ENCODE results near the gene B3GNT3. TPM values are rescaled to one million over a fixed set of nuclear protein-coding genes. Genes with fewer than 3 reads are reported as not detected.

The B3GNT3 gene
- total and polyA plus RNA-seq, 2 of the 8 experiments (the other 6 are each of a cell fraction or from before 2014, with no cell fraction given), result 1.5 TPM

DNA sequence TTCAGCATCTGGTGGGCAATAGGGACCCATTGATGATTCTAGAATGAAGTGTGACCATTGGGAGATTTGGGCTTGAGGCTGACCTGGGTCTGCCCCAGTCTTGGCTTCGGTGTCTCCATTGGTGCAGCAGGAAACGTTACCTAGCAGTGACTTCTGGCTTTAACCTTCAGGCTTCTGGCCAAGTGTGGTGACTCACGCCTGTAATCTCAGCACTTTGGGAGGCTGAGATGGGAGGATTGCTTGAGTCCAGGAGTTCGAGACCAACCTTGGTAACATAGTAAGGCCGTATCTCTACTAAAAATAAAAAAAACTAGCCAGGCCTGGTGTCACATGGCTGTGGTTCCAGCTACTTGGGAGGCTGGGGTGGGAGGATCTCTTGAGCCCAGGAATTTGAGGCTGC lies 36.4 kb upstream of the B3GNT3 start (continued):
- no peak for TF ChIP-seq CHD7 (IDR thresholded peaks at IDR 0.05; ENCODE audit: insufficient replicate concordance, low read length)
- TF ChIP-seq NANOG (IDR thresholded peaks at IDR 0.05; ENCODE audit: insufficient read depth, low read depth, low read length, poor library complexity, severe bottlenecking), result no peak
- no peak for TF ChIP-seq TCF12 (IDR thresholded peaks at IDR 0.05; ENCODE audit: low read depth, low read length)
- TF ChIP-seq KDM1A (IDR thresholded peaks at IDR 0.05; ENCODE audit: borderline replicate concordance, low read length), result no peak
- TF ChIP-seq SIRT6 (IDR thresholded peaks at IDR 0.05; ENCODE audit: low read length), result no peak
- TF ChIP-seq ATF3 (IDR thresholded peaks at IDR 0.05; ENCODE audit: insufficient read depth, low read depth, low read length), result no peak
